K562 (cell line): ENCODE measurements around the gene CNN3.

Experiments used
- E2F5 ChIP-seq: sonication (generic); formaldehyde crosslinking; IDR thresholded peaks from 2 replicates; pipeline ENCODE4 v1.8.0; 2022; ENCODE audit warnings: mild to moderate bottlenecking, missing genetic modification reagents
- FOXP4 ChIP-seq: sonication (generic); formaldehyde crosslinking; IDR thresholded peaks from 2 replicates; pipeline ENCODE4 v1.8.0; 2022; ENCODE audit warnings: mild to moderate bottlenecking, missing genetic modification reagents, borderline replicate concordance
- HINFP ChIP-seq: fragments of 450-650 bp; conservative IDR thresholded peaks from 2 replicates; pipeline ENCODE4 v1.6.1; 2016; ENCODE audit warnings: missing genetic modification characterization, low read depth, mild to moderate bottlenecking, control low read depth, missing compliant biosample characterization
- HNRNPLL ChIP-seq: fragments of 200-400 bp; formaldehyde crosslinking; IDR thresholded peaks from 2 replicates; pipeline ENCODE4 v1.6.1; 2017; ENCODE audit warnings: low read length, low read depth, mild to moderate bottlenecking; ENCODE audit not compliant: poor library complexity, severe bottlenecking
- KLF6 ChIP-seq: fragments of 250-450 bp; sonication (Bioruptor Pico); IDR thresholded peaks from 2 replicates; pipeline ENCODE4 v1.4.0; 2020; ENCODE audit warnings: mild to moderate bottlenecking, moderate library complexity, borderline replicate concordance
- POLR2A ChIP-seq: fragments of 450-650 bp; conservative IDR thresholded peaks from 2 replicates; pipeline ENCODE4 v1.6.1; 2016
- RCOR1 ChIP-seq, 2 experiments: IDR thresholded peaks; 2 replicates each; pipeline ENCODE4 v1.6.1; 2012; ENCODE audit warnings: low read depth in 2 of 2, low read length in 2 of 2, borderline replicate concordance in 1 of 2, improper control_type of control experiment in 1 of 2
- STAG1 ChIP-seq: sonication (generic); formaldehyde crosslinking; IDR thresholded peaks from 2 replicates; pipeline ENCODE4 v1.5.0; 2020; ENCODE audit warnings: missing genetic modification reagents, borderline replicate concordance
- ZNF23 ChIP-seq: fragments of 250-450 bp; sonication (Bioruptor Pico); IDR thresholded peaks from 2 replicates; pipeline ENCODE4 v1.4.0; 2020; ENCODE audit warnings: mild to moderate bottlenecking
- TF ChIP-seq, protein P1 (sequence below), 3 experiments: IDR thresholded peaks in 2 of 3; conservative IDR thresholded peaks in 1 of 3; 2 replicates each; pipeline ENCODE4 v1.5.1; 2011 to 2012; ENCODE audit warnings: low read length in 3 of 3, mild to moderate bottlenecking in 3 of 3, control low read depth in 2 of 3, improper control_type of control experiment in 1 of 3, inconsistent platforms in 1 of 3, low read depth in 1 of 3, mixed read lengths in 1 of 3, moderate library complexity in 1 of 3; ENCODE audit not compliant: insufficient read depth in 2 of 3
- TF ChIP-seq, protein P2 (sequence below), 2 experiments: fragments of 450-650 bp in 1 of 2; sonication (generic) in 1 of 2; formaldehyde crosslinking; conservative IDR thresholded peaks; 2 replicates each; pipeline versions ENCODE4 v1.4.0 to v1.8.1; 2020 to 2022; ENCODE audit warnings: mild to moderate bottlenecking in 1 of 2, missing genetic modification reagents in 1 of 2

GRCh38 chr1:94909486-94909885, 17.4 kb downstream of the CNN3 start:
- no peak for TF ChIP-seq KLF6 (CRISPR knock-in tag)
- TF ChIP-seq ZNF23 (CRISPR knock-in tag): no peak
- no peak for TF ChIP-seq RCOR1 (IDR thresholded peaks at IDR 0.05; ENCODE audit: borderline replicate concordance in 1 of 2, low read depth in 2 of 2, low read length in 2 of 2)
- TF ChIP-seq, protein P1, sequence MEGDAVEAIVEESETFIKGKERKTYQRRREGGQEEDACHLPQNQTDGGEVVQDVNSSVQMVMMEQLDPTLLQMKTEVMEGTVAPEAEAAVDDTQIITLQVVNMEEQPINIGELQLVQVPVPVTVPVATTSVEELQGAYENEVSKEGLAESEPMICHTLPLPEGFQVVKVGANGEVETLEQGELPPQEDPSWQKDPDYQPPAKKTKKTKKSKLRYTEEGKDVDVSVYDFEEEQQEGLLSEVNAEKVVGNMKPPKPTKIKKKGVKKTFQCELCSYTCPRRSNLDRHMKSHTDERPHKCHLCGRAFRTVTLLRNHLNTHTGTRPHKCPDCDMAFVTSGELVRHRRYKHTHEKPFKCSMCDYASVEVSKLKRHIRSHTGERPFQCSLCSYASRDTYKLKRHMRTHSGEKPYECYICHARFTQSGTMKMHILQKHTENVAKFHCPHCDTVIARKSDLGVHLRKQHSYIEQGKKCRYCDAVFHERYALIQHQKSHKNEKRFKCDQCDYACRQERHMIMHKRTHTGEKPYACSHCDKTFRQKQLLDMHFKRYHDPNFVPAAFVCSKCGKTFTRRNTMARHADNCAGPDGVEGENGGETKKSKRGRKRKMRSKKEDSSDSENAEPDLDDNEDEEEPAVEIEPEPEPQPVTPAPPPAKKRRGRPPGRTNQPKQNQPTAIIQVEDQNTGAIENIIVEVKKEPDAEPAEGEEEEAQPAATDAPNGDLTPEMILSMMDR (IDR thresholded peaks at IDR 0.05 in 2 of 3, conservative IDR thresholded peaks at IDR 0.05 in 1 of 3; ENCODE audit: insufficient read depth in 2 of 3, low read depth in 1 of 3, low read length in 3 of 3): no peak
- TF ChIP-seq HINFP (tag): no peak
- TF ChIP-seq, protein P2, sequence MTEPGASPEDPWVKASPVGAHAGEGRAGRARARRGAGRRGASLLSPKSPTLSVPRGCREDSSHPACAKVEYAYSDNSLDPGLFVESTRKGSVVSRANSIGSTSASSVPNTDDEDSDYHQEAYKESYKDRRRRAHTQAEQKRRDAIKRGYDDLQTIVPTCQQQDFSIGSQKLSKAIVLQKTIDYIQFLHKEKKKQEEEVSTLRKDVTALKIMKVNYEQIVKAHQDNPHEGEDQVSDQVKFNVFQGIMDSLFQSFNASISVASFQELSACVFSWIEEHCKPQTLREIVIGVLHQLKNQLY (CRISPR knock-in tag; conservative IDR thresholded peaks at IDR 0.05): no peak
- no peak for TF ChIP-seq FOXP4 (CRISPR knock-in tag)
- no peak for TF ChIP-seq STAG1
- TF ChIP-seq HNRNPLL: no peak
- no peak for TF ChIP-seq E2F5
- no peak for TF ChIP-seq POLR2A
